ENCODE data around the gene ZNF804A. TPM values are rescaled to one million over a fixed set of nuclear protein-coding genes. Genes with fewer than 3 reads are reported as not detected.

The ZNF804A gene
- total RNA-seq, result 24.1 TPM

DNA sequence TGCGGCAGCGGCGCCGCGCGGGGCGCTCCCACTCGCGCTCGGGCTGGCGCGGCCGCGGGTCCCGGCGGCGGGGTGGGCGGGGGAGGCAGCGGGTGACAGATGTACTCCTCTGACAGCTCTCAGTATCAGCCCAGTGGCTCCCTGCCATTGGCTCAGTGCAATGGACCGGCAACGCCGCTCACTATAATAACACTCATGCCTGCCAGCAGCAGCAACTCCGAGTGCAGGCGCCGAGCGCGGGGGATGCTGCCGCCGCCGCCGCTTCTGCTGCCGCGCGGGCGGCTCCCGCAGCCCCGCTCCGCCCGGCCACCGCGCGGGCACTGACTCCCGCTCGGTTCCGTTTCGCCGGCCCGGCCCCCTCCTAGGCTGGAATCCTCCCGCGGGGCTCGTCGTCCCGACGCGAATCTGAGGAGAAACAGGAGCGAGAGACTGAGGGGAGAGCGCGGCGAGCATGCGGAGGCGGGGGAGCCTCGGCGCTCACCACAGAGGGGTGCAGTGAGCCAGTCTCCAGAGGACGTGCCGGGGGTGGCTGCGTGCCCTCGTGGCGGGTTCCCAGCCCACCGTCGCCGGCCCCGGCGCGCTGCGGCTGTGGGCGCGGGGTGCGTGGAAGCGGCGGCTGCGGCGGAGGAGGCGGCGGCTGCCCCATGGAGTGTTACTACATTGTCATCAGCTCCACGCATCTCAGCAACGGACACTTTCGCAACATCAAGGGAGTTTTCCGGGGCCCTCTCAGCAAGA, at the start of gene ZNF804A:
Gene ZNF804A (plus strand): TSS at position 214 of the 738 bp plus-strand sequence. CDS start 431 bp downstream, at position 645.

